Osteocyte (in vitro differentiated cells): ENCODE measurements around the gene CAT. TPM values are rescaled to one million over a fixed set of nuclear protein-coding genes. Genes with fewer than 3 reads are reported as not detected.

Experiments used
- DNase-seq: peaks from one replicate; pipeline ENCODE4 v3.0.0; 2021; ENCODE audit warnings: mixed read lengths; ENCODE audit not compliant: unreplicated experiment; ENCODE audit errors: extremely low spot score
- H3K27ac Mint-ChIP-seq: one replicate; pipeline ENCODE4 v1.8.0; 2021; ENCODE audit warnings: mild to moderate bottlenecking, mixed read lengths; ENCODE audit not compliant: unreplicated experiment
- H3K27me3 Mint-ChIP-seq: one replicate; pipeline ENCODE4 v1.8.0; 2021; ENCODE audit warnings: mixed read lengths; ENCODE audit not compliant: unreplicated experiment
- H3K36me3 Mint-ChIP-seq: one replicate; pipeline ENCODE4 v1.8.0; 2021; ENCODE audit warnings: mixed read lengths; ENCODE audit not compliant: unreplicated experiment
- H3K4me1 Mint-ChIP-seq: one replicate; pipeline ENCODE4 v1.8.0; 2021; ENCODE audit warnings: mixed read lengths; ENCODE audit not compliant: unreplicated experiment
- H3K4me3 Mint-ChIP-seq: one replicate; pipeline ENCODE4 v1.8.0; 2021; ENCODE audit warnings: mild to moderate bottlenecking, moderate library complexity, mixed read lengths; ENCODE audit not compliant: unreplicated experiment
- H3K9me3 Mint-ChIP-seq: one replicate; pipeline ENCODE4 v1.8.0; 2021; ENCODE audit warnings: mixed read lengths; ENCODE audit not compliant: unreplicated experiment
- total RNA-seq: library from RNA; stranded (reverse); gene quantifications from 2 replicates; pipeline ENCODE4 v1.2.1, GENCODE V29; 2021
- TF ChIP-seq, protein P1 (sequence below): fragments of 200-600 bp; sonication (generic); IDR thresholded peaks from 2 replicates; pipeline ENCODE4 v1.5.0; 2021; ENCODE audit warnings: antibody characterized with exemption, mild to moderate bottlenecking, moderate library complexity

CAT gene
- total RNA-seq, 1 donor from 2014 or later = 22.4 TPM

DNA sequence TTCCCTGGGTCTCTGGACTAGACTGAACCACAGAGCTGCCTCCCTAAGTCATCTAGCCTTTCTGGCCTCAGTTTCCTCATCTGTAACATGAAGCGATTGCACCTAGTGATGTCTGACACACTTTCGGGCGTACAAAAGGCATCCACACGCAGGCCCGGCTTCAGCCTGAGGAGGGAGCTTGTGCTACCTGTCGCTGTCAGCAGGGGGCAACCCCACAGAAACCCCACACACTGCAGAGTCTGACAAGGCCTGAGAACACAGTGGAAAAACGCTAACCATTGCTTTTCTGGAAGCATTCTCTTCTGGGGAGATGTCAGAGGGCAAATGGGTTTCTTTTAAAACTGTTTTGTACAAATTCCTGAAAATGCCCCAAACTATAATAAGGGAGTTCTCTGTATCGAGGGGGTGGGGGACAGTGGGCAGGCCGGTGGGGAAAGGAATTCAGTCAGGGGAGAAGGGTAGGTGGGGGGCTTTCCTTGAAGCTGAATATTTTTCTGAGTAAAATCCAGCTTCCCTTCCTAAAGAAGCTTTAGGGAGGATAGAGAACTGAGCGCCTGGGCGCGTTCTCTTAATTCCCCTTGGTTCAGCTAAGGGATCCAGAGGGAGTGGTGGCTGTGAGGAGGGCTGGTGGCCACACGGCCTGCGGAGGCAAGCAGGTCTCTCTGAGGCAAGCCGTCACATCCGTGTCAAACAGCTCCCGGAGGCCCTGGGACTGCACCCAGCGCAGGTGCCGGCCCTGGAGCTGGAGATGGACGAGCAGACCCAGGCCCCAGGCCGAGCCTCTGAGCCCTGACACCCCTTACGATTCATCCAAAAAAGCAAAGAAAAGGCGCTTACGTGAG, 74.3 kb downstream of the CAT start:
- H3K36me3 Mint-ChIP-seq = no peaks in the 10 kb centered on the region
- peaks cover 20% of the 10 kb centered on the region for H3K27me3 Mint-ChIP-seq
- no peak overlapping the region for H3K4me3 Mint-ChIP-seq
- H3K9me3 Mint-ChIP-seq = no peaks in the 10 kb centered on the region
- TF ChIP-seq, protein P1, sequence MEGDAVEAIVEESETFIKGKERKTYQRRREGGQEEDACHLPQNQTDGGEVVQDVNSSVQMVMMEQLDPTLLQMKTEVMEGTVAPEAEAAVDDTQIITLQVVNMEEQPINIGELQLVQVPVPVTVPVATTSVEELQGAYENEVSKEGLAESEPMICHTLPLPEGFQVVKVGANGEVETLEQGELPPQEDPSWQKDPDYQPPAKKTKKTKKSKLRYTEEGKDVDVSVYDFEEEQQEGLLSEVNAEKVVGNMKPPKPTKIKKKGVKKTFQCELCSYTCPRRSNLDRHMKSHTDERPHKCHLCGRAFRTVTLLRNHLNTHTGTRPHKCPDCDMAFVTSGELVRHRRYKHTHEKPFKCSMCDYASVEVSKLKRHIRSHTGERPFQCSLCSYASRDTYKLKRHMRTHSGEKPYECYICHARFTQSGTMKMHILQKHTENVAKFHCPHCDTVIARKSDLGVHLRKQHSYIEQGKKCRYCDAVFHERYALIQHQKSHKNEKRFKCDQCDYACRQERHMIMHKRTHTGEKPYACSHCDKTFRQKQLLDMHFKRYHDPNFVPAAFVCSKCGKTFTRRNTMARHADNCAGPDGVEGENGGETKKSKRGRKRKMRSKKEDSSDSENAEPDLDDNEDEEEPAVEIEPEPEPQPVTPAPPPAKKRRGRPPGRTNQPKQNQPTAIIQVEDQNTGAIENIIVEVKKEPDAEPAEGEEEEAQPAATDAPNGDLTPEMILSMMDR = peak; percentile 58
- DNase-seq = no peak
- H3K27ac Mint-ChIP-seq = no peak overlapping the region
- no peaks in the 10 kb centered on the region for H3K4me1 Mint-ChIP-seq

DNA sequence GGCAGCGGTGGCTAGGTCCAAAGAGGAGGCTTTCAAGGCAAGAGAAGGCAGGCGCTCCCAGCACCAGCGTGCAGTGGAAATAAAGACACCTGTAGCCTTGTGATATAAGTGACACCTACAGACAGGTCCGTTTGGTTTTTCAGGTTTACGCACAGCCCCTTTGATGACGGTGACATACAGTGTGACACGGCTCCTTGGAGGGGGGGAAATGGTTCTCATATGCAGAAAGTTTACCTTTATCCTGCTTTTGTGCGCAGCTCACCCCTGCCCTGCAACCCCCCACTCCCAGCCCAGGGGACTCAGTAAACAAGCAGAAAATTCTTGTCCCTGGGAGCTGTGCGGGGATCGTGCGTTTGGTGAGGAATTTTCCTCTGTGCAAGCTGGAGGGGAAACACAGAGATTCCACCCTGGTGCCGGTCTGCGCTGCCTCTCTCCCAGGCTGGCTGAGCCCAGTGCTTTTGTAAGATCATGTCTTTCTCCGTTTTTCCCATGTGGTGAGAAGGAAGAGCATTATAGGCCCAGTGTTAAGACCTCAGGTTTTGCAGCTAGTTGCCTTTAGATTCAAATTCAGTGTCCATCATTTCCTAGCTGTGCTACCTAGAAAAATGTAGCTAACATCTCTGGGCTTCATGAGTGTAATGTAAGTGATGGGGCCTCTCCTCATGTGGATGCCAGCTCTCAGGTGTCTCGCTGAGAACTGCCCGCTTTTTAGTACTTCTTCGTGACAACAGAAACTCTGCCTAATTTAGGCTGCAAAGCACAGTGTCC, 75.1 kb downstream of the CAT start, which contains the start of gene ELF5:
TSS of gene ELF5 (minus strand) at position 113 of the 768 bp plus-strand sequence. CDS start 8,045 bp downstream, outside the sequence.
- Mint-ChIP-seq H3K4me3 (no peak within 1 kb of the TSS), H3K9me3 (no peaks in the 10 kb centered on the region), H3K27me3 (peaks cover 26% of the 10 kb centered on the region), H3K4me1 (no peaks in the 10 kb centered on the region), H3K36me3 (no peaks in the 10 kb centered on the region), H3K27ac (no peak within 1 kb of the TSS)
- DNase-seq = no peak
- TF ChIP-seq, protein P1 = no peak

DNA sequence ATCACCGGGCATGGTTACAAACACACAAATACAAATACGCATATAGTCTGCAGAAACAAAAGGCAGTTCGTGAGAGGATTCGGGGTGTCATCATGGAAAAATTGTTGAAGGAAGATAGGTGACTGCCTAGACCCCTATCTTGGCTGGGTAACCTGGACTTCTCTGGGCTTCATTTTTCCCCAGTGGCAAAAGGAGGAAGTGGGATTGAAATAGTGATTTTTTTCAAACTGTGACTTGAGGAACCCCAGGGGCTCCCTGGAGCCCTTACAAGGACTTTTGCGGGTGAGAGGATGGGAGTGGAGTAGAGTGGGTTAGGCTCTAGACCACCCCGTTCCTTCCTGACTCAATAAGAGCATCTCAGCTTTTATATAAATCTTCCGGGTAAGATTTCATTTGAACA, 75.9 kb downstream of the CAT start:
- Mint-ChIP-seq H3K9me3 (no peaks in the 10 kb centered on the region), H3K4me3 (no peak overlapping the region), H3K27me3 (peaks cover 31% of the 10 kb centered on the region), H3K27ac (no peak overlapping the region), H3K36me3 (no peaks in the 10 kb centered on the region), H3K4me1 (no peaks in the 10 kb centered on the region)
- no peak for DNase-seq
- TF ChIP-seq, protein P1 = no peak

DNA sequence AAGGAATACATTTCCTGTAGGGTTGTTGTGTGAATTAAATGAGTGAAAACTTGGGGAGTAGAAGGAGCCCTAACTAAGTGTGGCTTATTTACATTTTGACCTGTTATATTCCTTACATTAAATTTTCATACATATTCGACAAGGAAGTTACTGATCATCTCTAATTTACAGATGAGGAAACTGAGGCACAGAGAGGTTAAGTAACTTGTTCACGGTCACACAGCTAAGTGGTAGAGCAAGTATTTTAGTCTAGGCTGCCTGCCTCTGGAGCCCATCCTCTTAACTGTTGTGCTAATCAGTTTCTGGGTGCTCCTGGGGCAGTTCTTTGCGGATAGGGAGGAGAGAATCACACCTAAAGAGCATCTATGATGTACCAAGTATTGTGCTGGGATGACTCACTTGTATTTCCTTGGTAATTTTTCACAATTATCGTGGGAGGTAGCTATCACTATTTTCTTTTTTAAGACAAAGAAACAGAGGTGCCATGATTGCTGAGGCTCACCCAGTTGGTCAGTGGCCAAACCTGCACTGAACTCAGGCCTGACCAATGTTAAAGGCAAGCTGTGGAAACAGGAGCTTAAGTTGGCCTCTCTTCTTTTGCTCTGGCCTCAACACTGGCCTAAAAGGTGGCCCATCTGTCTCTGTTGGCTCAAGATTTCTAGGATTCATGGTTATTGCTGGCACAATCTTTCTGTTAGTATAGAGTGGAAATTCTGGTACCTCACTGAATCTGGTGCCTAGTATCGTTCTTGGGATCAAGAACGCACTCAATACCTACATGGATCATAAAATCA, 77.7 kb downstream of the CAT start:
- TF ChIP-seq, protein P1 = no peak
- no peak for DNase-seq
- H3K27me3 Mint-ChIP-seq = peaks cover 35% of the 10 kb centered on the region
- no peaks in the 10 kb centered on the region for H3K36me3 Mint-ChIP-seq
- no peak overlapping the region for H3K4me3 Mint-ChIP-seq
- H3K4me1 Mint-ChIP-seq = no peaks in the 10 kb centered on the region
- no peak overlapping the region for H3K27ac Mint-ChIP-seq
- H3K9me3 Mint-ChIP-seq = no peaks in the 10 kb centered on the region
